Measurements from ENCODE around the gene NUMBL. TPM values are rescaled to one million over a fixed set of nuclear protein-coding genes. Genes with fewer than 3 reads are reported as not detected.

NUMBL gene
- total and polyA plus RNA-seq, 2 of the 8 experiments (the other 6 are each of a cell fraction or from before 2014, with no cell fraction given): 13.5 to 24.8 TPM

GRCh38 chr19:40721140-40721486, 30.7 kb upstream of the NUMBL start (continued):
- TF ChIP-seq TAF1 (IDR thresholded peaks at IDR 0.05; ENCODE audit: low read depth, low read length): no peak
- no peak for TF ChIP-seq TBP (IDR thresholded peaks at IDR 0.05; ENCODE audit: low read depth, low read length)
- no peak for TF ChIP-seq RBBP5 (IDR thresholded peaks at IDR 0.05; ENCODE audit: borderline replicate concordance, low read depth, low read length)
- TF ChIP-seq BRCA1 (IDR thresholded peaks at IDR 0.05; ENCODE audit: low read depth, low read length): no peak
- TF ChIP-seq FOSL1 (IDR thresholded peaks at IDR 0.05; ENCODE audit: insufficient read depth, low read depth, low read length): no peak
